UCSD-AML1 (cell line): ENCODE data around the gene NAA10.

ENCODE experiments used
- DNase-seq: peaks from one replicate; lab custom pipeline; 2025; ENCODE audit not compliant: unreplicated experiment; lab: John Stamatoyannopoulos, UW

Gene NAA10

DNA sequence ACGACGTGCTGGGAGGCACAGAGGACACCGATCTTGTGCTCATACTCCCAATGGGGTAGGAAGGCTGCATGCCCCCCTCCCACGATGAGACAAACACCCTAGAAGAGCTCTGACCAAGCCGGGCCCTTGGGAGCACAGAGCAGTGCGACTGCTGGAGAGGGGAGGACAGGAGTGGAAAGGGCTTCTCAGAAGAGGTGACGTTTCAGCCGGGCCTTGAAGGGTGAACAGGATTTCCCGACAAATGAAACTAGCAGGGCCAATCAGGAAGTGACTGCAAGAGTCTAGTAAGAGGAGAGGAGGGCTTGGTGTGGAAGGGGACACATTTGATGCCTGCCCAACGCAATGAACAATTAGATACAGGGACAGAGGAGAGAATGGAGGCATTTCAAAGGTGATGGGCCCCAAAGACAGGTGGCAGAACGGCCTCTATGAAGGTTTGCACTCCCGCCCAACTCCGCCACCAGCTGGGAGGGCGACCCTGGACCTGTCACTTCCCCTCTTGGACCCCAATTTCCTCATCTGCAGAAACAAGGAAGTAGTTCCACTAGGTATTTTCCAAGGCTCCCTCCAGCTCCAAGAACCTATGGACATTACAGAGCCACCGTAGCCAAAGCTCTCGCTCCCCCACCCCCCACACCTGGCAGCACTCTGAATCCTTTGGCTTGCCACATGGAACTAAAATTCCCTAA, 32.8 kb upstream of the NAA10 start:
- peak; percentile 33 for DNase-seq

- DNase-seq, result no peak
Observed at GRCh38 chrX:153966841-153967535, 32.2 kb upstream of the NAA10 start.

DNA sequence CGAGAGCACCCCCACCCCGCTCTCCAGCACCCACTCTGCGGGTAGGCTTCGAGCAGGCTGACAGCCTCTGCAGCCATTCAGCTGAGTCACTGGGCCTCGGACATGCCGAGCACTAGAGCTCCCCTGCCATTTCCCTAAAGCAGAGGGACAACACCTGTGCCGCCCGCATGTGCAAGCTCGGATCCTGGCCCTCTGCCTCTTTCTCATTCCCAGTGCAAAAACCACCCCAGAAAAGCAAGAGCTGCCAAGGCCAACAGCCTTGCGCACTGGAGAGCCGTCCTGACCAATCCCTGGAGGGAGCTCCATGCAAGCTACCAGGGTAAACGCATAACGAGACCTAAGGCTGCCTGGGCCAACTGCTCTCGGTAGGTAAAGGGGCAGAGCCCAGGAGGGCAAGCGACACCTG, 31.4 kb upstream of the NAA10 start:
- no peak for DNase-seq

DNA sequence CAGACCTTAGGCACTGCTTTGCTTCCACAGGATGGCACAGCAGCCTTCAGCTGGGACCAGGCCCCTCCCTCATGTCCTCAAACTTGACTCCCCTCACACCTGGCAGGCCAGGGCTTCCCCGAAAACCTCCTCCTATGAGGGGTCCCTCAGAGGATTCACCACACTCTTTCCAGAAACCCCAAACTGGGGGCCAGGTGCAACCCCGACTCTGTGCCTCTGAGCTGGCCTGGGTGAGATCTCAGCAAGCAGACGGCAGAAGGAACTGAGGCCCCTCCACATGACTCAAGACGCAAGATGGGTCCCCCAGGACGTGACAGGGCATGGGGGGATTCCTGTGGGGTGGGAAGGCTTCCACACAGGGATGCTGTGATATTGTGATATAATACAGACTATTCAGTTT, 30.6 kb upstream of the NAA10 start:
- no peak for DNase-seq

DNA sequence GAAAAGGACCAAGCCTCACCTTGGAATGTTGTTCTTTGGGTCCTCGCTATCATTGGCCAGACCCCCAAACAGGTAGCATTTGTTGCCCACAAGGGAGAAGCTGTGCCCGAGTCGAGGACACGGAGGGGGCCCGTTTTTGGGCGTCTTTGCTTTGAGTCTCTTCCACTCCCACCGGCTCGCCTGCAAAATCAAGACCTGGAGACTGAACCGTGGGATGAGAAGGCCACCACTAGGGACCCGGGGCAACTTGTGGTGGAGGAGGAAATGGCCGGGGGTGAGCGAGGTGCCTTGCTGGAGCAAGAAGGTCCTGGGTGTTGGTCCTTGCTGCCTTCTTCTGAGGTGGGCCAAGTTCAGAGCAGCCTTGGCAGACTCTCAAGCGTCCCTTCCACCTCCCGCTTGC, 29.3 kb upstream of the NAA10 start:
- DNase-seq, result no peak

GRCh38 chrX:153963546-153963945, 28.7 kb upstream of the NAA10 start:
- no peak for DNase-seq

- no peak for DNase-seq
Observed at GRCh38 chrX:153961292-153961691, 26.5 kb upstream of the NAA10 start.

DNA sequence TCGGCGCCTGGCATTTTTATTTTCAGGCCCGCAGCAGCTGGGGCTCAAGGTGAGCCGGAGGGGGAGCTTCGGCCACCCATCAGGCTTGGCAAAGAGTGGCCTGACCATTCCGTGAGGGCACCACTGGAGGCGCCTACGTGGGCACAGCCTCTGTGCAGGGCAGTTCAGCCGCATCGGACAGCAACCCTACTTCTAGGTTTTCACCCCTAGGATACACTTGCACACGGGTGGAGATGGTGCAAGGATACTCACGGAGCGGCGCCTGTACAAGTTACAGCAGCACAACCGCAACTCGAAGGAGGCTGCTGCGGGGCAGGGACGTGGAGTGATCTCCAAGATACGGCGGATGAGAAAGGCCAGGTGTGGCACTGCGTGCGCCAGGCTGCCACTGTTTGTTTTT, 25.9 kb upstream of the NAA10 start:
- DNase-seq, result no peak

DNA sequence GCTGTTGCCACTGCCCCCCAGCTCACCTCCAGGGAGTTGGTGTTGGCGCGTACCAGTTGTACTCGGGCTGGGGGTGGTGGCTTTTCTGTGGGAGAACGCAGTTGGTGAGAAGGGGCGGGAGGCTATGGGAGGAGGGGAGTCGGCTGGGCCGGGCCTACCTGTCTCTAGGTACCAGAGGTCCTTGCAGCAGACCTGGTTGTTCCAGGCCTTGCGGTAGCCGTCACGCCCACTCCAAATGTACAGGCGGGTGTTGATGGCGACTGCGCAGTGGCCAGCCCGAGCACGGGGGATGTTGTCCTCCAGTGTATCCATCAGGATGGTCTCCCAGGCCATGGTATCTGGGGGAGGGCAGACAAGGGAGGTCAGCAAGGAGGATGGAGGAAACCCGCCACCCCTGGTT, 25.2 kb upstream of the NAA10 start:
- no peak for DNase-seq

DNA sequence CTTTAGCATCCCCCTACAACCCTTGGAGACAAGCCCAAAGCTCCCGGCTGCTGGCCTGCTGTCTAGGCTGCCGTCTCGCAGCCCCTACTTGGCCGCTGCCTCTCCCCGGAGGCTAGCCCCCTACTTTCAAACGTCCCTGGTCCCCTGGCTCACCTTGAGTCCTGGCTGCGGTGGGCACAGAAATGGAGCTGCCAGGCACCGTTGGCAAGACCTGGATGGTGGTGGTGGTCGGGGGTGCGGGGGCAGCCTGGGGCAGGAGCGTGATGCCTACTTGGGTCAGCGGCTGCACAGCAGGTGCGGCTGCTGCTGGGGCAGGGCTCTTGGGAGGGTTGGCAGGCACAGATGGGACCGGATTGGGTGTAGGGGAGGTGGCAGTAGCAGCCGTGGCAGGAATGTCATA, 24.8 kb upstream of the NAA10 start:
- no peak for DNase-seq

GRCh38 chrX:153958605-153959004, 23.8 kb upstream of the NAA10 start:
- no peak for DNase-seq

GRCh38 chrX:153957224-153957623, 22.4 kb upstream of the NAA10 start:
- DNase-seq, result no peak

GRCh38 chrX:153956044-153956907, 21.4 kb upstream of the NAA10 start:
- DNase-seq, result no peak

GRCh38 chrX:153955228-153955732, 20.4 kb upstream of the NAA10 start:
- no peak for DNase-seq

GRCh38 chrX:153954558-153955227, 19.9 kb upstream of the NAA10 start:
- DNase-seq, result no peak

DNA sequence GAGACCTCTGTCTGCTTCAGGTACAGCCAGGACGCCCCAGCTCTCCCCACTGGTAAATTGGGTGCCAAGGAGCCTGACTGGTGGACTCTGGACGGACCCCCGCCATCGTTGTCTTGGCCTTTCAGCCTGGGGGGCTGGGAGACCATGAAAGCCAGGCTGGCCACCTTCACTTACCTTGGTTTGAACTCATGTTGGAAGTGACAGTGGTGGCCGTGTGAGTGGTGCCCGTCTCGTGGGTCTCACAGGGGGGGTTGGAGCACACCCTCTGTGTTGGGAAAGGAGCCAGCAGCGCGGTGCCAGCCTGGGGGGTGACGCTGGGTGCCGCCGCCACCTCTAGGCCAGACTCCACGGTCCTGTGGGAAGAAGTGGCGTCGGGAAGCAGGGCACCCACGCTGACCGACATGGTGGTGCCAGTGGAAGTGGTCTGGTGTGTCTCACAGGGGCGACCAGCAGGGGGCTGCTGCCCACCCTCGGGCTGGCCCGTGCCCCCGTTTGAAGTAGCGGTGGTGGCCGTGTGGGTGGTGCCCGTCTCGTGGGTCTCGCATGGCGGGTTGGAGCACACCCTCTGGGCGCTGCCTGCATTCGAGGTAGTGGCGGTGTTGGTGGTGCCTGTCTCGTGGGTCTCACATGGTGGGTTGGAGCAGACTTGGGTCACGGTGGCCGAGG, 19.2 kb upstream of the NAA10 start:
- DNase-seq, result no peak

- peak; percentile 70 for DNase-seq
Observed at GRCh38 chrX:153953342-153953830, 18.5 kb upstream of the NAA10 start.

DNA sequence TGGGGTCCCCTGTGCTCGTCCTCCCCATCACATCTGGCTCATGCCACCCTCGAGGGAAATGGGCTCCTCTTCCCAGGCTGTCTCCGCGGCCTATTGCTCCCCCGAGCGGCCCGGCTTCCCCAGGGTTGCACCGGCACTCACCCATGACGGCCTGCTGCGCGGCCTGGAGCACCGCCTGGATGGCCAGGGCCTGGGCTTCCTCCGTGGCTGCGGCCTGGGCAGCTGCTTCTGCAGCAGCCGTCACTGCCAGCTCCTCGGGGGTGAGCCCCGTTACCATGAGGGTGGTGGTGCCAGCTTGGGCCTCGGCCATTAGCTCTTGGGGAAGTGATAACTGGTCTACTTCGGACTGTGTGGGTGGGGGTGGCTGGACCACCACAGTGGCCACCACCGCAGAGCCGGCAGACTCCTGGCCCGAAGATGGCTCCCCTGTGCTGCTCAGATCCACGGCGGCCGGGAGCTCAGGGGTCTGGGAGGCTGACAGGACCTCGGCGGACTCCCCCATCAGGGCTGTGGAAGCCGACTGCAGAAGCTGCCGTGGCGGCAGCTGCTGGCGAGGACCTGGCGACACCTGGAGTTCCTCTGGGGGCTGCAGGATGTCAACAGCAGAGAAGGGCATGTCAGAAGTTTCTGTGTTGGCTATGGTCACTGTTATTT, 17.7 kb upstream of the NAA10 start:
- DNase-seq, result no peak

- no peak for DNase-seq
Observed at GRCh38 chrX:153951683-153952372, 17.0 kb upstream of the NAA10 start.
